OCI-M2 (cell line): Measurements from ENCODE around the gene SZRD1.

Experiments used
- DNase-seq: peaks from one replicate; lab custom pipeline; 2025; ENCODE audit not compliant: unreplicated experiment; lab: John Stamatoyannopoulos, UW

Gene SZRD1

GRCh38 chr1:16393570-16394521, 26.8 kb downstream of the SZRD1 start:
- no peak for DNase-seq

GRCh38 chr1:16394977-16395376, 27.9 kb downstream of the SZRD1 start:
- no peak for DNase-seq

DNA sequence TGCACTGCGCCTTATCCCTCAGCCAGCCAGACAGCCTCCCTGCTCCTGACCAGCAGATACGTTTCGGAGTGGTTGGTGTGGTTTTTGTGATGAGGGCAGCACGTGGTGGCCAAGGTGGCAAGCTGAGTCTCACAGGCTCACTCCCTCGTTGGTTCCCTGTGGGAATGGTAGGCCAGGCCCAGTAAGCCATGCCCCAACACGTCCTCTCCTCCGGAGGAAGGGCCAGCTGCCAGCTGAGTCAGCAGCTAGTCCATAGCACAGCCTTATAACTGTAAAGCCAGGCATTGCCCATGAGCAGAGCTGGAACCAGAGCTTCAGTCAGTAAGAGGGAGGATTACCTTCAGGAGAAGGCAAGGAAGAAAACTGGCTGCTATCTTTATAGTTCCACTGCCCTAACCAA, 29.5 kb downstream of the SZRD1 start:
- no peak for DNase-seq

DNA sequence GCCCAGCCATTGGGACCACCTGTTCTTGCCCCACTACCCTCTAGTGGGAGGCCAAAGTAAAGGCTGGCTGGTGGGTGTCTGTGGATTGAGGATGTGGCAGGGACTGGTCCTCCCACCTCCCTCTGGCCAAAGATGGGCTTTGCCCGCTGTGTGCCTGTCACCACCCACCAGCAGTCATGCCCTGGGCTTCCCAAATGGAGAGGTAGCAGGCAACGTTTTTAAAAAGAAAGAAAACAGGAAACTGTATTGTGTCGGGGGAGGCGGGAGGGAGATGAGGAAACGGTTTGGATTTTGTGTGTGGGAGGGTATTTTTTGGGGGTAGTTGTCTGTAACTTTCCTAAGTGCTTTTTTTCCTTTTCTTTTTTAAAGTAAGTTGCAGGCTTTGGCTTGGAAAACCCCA, 30.1 kb downstream of the SZRD1 start:
- DNase-seq = no peak

DNA sequence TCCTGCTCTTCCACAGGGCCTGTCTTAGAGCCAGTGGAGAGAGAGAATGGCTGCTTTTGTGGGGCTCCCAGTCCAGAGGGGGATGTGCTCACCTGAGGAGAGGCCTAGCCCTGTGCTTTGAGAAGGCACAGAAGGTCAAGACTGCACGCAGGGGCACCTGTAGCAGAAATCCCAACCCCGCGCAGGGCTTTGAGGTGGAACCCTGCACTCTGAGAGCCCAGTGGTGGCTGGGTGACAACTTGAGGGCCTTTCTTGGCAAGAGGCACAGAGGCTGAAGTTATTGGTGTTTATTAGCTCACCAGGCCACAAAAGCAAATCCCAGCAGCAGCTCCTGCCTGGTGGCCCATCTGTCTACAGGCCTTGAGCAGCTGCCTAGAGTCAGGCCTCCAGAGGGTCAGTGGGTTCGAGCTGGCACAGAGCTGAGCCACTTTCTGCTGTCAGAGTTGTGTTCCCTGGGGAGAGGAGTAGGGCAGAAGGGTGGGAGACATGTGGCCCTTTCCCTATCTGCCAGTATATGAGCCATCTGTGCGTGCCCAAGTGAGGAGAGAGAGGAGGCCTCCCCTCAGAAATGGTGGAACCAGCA, 31.4 kb downstream of the SZRD1 start:
- no peak for DNase-seq

- no peak for DNase-seq
Observed at GRCh38 chr1:16402742-16403141, 35.7 kb downstream of the SZRD1 start.

- DNase-seq = no peak
Observed at GRCh38 chr1:16405441-16405840, 38.4 kb downstream of the SZRD1 start.

GRCh38 chr1:16406868-16407267, 39.8 kb downstream of the SZRD1 start:
- no peak for DNase-seq

DNA sequence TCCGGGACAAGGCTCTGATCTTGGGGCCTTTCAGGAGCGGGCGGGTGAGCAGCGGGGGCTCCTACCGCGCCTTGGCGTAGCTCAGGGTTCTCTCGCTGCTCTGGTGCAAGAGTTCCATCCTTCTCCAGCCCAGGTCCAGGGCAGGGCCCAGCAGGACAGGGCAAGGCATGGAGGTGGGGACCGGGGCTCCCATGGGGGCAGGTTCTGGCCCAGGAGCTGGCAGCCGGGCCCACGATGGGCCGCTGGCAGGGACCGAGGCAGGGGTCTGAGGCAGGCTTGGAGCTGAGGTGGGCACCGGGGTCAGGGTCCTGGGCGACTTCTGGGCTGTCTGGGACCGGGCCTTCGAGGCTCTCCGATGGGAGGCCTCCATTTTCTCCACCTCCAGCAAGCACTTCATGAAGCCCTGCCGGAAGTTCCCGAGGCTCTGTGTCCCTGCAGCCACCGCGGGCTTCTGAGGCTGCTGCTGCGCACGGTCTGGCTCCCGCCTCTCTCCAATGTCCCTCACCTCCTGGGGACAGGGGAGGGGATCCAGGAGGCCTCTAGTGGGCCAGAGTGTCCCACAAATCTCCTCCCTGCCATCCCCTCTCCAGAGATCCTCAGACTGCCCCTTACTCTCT, 42.6 kb downstream of the SZRD1 start:
- DNase-seq = no peak

- no peak for DNase-seq
Observed at GRCh38 chr1:16410803-16411202, 43.8 kb downstream of the SZRD1 start.

DNA sequence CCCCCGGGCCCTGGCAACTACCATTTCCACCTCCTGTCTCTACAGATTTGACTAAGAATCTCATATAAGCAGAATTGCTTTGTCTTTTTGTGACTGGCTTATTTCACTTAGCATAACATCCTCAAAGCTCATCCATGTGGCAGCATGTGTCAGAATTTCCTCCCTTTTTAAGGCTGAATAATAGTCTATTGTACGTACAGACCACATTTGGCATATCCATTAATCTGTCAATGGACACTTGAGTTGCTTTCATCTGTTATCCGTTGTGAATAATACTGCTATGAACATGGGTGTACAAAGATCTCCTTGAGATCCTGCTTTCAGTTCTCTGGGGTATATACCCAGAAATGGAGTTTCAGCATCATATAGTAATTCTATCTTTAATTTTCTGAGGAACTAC, 46.1 kb downstream of the SZRD1 start:
- DNase-seq = no peak

DNA sequence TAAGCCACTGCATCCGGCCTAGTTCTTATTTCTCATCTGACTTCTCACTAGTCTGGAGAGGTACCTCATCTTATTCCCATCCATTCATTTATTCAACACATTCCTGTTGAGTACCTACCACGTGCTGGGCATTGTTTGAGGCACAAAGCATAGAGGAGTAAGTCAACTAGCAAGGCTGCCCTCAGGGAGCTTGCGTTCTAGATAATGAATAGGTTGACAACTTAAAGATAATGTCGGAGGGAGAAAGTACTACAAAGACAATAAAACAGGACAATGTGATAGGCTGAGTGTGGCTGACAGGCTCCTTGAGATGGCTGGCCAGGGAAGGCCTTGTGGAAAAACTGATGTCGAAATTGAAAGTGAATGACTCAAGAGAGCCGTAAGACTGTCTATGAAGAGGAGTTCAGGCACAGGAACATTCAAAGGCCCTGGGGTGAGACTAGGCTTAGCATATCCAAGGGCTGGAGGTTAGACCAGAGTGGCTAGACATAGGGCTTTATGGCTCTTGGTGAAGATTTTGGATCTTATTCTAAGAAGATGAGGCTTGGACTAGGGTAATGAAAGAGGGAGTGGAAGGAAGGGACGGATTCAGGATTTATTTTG, 51.9 kb downstream of the SZRD1 start:
- no peak for DNase-seq

GRCh38 chr1:16420424-16421118, 53.5 kb downstream of the SZRD1 start:
- no peak for DNase-seq

- DNase-seq = no peak
Observed at GRCh38 chr1:16421201-16421600, 54.2 kb downstream of the SZRD1 start.

- DNase-seq = no peak
Observed at GRCh38 chr1:16422041-16422440, 55.0 kb downstream of the SZRD1 start.

- DNase-seq = no peak
Observed at GRCh38 chr1:16425125-16426025, 58.3 kb downstream of the SZRD1 start.

GRCh38 chr1:16430606-16431005, 63.6 kb downstream of the SZRD1 start:
- DNase-seq = no peak

GRCh38 chr1:16433030-16433429, 66.0 kb downstream of the SZRD1 start:
- no peak for DNase-seq

- no peak for DNase-seq
Observed at GRCh38 chr1:16434007-16434406, 67.0 kb downstream of the SZRD1 start.

GRCh38 chr1:16434501-16434900, 67.5 kb downstream of the SZRD1 start:
- no peak for DNase-seq
